GM21576 (cell line): Measurements from ENCODE around the gene ORM1.
"Not testable (repeated sequence)": the region's sequence is repeated elsewhere in the genome, so short reads cannot be mapped to it uniquely, and the experiment has no call there.

Experiments
- ATAC-seq: cut with Tn5 transposase; IDR thresholded peaks from one replicate; pipeline ENCODE4 v1.9.1; 2021; ENCODE audit warnings: mild to moderate bottlenecking, moderate library complexity; ENCODE audit not compliant: unreplicated experiment

The ORM1 gene

DNA sequence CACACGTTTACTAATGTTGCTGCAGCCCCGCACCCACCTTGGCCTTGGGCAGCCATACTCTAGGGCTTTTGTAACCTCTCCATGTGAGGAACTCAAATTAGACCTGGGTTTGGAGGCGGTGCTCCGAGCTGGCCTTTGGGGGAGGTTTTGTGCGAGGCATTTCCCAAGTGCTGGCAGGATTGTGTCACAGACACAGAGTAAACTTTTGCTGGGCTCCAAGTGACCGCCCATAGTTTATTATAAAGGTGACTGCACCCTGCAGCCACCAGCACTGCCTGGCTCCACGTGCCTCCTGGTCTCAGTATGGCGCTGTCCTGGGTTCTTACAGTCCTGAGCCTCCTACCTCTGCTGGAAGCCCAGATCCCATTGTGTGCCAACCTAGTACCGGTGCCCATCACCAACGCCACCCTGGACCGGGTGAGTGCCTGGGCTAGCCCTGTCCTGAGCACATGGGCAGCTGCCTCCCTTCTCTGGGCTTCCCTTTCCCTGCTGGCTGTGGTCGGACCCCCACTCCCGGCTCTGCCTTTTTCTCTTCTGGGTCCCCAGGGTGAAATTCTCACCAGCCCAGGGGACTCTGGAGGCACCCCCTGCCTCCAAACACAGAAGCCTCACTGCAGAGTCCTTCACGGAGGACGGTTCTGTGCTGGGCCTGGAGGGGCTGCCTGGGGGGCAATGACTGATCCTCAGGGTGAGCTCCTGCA lies at the start of gene ORM1:
Gene ORM1, plus strand, starts transcription at position 268 of the 701 bp plus-strand sequence. Its CDS starts 36 bp downstream, at position 304.
- not testable (repeated sequence) for ATAC-seq

DNA sequence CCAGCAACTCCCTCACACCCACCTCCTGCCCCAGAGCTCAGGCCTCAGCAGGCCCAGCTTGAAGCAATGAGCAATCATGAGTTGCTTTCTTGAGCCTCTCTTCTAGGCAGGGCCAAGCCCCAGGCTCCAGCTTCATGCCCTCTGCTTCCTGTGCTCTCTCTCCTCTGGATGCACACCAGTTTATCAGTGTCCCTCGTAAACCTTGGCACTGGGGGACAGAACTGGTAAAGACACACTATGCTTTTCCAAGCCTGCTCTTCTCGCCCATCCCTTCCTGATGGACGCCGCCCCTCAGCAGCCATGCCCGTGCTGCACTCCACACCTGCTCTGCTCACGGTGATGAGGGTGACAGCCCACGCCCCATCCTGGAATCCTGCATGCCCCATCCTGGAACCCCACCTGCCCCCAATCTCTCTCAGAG lies 49.4 kb upstream of the ORM1 start:
- no peak for ATAC-seq

- no peak for ATAC-seq
Measured at GRCh38 chr9:114274217-114274616, 48.7 kb upstream of the ORM1 start.

- no peak for ATAC-seq
Measured at GRCh38 chr9:114275246-114276004, 47.5 kb upstream of the ORM1 start.

- no peak for ATAC-seq
Measured at GRCh38 chr9:114276908-114277821, 45.7 kb upstream of the ORM1 start.

DNA sequence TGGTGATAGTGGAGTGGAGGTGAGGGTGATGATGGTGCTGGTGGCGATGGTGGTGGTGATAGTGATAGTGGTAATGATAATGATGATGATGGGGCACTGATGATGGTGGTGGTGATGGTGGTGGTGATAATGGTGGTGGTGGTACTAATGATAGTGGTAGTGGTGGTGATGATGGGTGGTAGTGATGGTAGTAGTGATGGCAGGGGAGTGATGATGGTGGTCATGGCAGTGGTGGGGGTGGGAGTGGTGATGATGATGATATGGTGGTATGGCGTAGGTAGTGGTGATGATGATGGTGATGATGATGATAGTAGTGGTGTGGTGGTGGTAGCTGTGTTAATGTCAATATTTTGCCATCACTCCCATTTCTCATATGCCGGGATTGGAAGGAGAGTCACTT lies 44.5 kb upstream of the ORM1 start:
- ATAC-seq = no peak

DNA sequence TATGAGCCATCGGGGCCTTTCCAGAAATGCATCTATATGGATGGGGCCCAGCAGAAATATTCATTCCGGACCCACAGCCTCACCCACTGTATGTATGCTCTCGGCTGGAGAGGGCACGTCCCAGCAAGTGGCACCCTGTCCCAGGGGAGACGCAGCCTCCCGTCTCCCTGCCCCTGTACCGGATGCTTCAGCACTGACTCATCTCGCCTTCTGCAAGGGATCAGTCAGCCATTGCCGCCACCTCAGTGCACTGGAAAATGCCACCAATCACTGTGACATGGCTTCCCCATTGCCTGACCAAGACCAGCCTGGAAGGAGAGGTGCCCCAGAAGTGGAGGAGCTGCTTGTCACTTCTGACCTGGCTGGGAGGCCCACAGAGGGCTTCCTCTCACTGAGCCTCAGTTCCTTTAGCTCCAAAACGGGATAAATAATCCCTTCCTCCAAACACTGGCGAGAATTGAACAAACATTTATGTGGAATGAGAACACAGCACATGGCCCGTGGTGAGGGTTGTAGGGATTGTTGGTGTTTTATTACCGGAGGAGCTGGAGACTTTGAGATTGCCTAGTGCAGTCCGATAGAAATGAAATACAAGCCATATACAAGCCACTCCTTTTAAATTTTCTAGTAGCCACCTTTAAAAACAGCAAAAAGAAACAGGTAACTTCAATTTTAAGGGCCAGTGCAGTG lies 43.9 kb upstream of the ORM1 start:
- no peak for ATAC-seq

DNA sequence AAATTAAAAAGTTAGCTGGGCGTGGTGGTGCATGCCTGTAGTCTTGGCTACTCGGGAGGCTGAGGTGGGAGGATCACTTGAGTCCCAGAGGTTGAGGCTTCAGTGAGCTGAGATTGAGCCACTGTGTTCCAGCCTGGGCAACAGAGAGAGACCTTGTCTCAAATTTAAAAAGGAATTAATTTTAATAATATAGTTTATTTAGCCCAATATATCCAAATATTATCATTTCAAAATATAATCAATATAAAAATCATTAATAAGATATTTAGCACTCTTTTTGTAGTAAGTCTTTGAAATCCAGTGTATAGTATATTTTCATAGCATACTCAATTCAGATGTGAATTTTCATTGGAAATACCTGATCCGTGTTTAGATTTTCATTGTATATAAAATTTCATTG lies 43.2 kb upstream of the ORM1 start:
- no peak for ATAC-seq

DNA sequence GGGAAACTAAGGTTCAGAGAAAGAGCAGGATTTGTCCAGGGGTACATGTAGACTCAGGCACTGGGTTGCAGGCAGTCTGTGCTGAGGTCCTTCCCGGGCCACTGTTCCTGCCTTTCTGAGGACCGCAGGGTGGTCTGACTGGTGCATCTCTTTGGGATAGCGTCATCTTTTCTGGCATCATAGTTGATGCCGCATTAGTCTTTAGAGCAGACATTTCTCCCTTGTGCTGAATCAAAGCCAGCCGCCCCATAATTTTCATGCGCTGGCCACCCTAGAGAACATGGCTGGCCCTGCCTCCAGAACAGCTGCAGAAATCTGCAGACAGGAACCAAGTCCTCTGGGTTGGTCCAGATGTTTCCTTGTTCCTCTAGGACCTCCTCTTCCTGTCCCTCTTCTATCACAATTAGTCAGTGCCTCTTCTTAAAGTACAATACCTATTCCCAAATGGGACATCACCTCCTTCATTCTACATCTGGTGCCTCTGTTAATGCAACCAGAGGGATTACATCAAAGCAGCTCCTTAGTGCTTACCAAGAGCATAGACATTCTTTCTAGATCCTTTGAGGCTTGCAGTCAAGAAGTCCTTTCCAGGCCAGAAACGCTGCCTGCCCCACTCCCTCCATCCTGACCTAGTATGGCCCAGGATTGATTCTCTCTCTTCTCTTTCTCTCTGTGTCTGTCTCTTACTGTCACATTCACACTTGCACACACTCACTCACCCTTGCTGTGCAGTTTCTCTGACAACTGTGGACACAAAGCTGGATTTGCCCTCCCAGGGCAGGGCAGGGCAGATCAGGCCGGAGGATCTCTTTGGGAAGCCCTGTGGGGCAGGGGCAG lies 42.0 kb upstream of the ORM1 start:
- ATAC-seq = no peak

GRCh38 chr9:114281473-114282103 lies 41.3 kb upstream of the ORM1 start:
- no peak for ATAC-seq

DNA sequence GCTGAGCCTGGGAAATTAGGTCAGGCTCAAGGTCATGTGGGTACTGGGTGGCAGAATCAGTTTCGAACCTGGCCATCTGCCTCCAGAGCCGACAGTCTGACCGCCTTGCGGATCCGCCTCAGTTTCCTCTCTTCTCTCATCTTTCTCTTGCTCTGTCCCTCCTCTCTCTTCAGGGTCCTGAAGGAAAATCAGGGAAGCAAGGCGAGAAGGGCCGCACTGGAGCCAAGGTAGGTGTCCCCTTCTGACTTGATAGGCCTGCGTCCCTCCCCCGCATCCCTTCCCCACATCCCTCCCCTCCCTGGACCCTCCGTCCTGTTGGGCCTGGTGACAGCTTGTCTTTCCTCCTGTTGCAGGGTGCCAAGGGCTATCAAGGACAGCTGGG lies 40.8 kb upstream of the ORM1 start:
- no peak for ATAC-seq

- no peak for ATAC-seq
Measured at GRCh38 chr9:114282507-114282906, 40.4 kb upstream of the ORM1 start.

GRCh38 chr9:114282926-114283325 lies 40.0 kb upstream of the ORM1 start:
- ATAC-seq = no peak

- no peak for ATAC-seq
Measured at GRCh38 chr9:114283551-114284111, 39.3 kb upstream of the ORM1 start.

GRCh38 chr9:114284316-114285060 lies 38.4 kb upstream of the ORM1 start:
- no peak for ATAC-seq

DNA sequence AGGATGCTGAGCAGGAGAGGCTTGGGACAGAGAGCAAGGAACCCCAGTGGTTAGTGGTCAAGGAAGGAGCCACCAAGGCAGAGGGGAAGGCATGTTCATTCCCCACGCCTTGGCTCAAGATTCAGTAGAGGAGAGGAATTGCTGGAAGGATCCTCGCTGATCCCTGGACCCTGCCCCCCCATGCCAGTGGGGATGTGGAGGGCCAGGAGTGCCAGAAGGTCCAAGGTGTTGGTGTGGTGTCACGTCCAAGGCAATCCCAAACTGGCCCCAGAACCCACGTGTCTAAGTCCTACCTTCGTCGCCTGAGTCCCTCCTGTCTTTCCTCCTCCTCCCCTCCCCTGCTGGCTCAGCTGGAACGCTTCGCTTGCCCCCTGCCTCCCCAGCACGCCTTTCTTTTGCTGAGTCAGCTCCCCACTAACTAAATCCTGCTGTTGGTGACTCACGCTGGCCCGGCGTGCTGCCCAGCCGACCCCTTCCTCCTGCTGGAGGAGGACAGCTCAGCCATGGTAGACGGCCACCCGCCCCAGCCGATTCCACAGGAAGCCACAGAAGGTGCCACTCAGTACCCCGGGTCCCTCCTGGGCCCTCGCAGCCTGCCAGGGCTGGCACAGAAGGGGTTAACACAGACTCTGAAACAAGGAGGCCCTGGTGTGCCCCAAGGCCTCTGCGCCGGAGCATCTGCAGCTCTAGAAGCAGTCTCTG lies 37.6 kb upstream of the ORM1 start:
- no peak for ATAC-seq

DNA sequence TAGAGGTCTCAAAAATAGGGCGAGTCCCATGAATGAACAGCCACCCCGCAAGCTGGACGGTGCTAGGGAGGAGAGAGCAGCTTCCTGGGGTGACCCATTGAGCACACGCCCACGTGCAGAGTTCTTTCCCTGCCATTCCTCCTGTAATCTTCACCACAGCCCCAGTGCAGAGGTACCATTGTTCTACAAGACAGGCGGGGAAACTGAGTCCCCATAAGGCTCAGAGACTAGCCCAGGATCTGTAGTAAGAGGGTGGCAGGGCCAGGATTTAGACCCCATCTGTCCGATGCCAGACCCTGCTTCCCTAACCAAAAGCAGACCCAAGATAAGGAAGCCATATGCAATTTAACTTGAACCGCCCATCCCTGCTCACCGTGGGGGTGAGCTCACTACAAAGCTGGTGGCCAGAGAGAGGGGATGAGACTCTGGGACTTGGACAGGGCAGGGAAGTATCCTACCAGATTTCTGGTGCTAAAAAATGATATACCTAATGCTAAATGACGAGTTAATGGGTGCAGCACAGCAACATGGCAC lies 36.7 kb upstream of the ORM1 start:
- ATAC-seq = no peak
